ENCODE data around the gene VPS26B. TPM values are rescaled to one million over a fixed set of nuclear protein-coding genes. Genes with fewer than 3 reads are reported as not detected.
"Not testable (repeated sequence)": the region's sequence is repeated elsewhere in the genome, so short reads cannot be mapped to it uniquely, and the experiment has no call there.

VPS26B gene
- total RNA-seq, 2 experiments from 2014 or later = 39.8 to 42.3 TPM

GRCh38 chr11:134276396-134277182 is 52.1 kb downstream of the VPS26B start:
- intact Hi-C loops (cut with micrococcal nuclease) = no loop called here
- no peak for DNase-seq
- CTCF ChIA-PET = interaction anchor here (0.6 to 7.3 kb wide), 7 partner anchors 13 to 226 kb away, joined by 3 to 61 read pairs (median 4); partner anchors contain the start of genes ACAD8, NCAPD3 and VPS26B
- Mint-ChIP-seq H3K4me3 (peak overlapping the region; percentile 95), H3K4me1 (ENCODE audit: low read depth) (peaks cover 34% of the 10 kb centered on the region), H3K27me3 (ENCODE audit: low read depth) (peaks cover 6% of the 10 kb centered on the region), H3K36me3 (ENCODE audit: low read depth) (peaks cover 11% of the 10 kb centered on the region), H3K27ac (peak overlapping the region; percentile 98), H3K9me3 (peaks cover 1% of the 10 kb centered on the region)

GRCh38 chr11:134277183-134278001 is 52.9 kb downstream of the VPS26B start:
- no peak for DNase-seq
- peak overlapping the region; percentile 81 for H3K4me3 Mint-ChIP-seq
- H3K4me1 Mint-ChIP-seq (ENCODE audit: low read depth) = peaks cover 32% of the 10 kb centered on the region
- peak overlapping the region; percentile 53 for H3K27ac Mint-ChIP-seq
- CTCF ChIA-PET = interaction anchor here (7.3 kb wide), 1 partner anchor 14 kb away, joined by 61 read pairs; no protein-coding TSS in a partner anchor
- H3K9me3 Mint-ChIP-seq = peaks cover 1% of the 10 kb centered on the region
- H3K36me3 Mint-ChIP-seq (ENCODE audit: low read depth) = peaks cover 11% of the 10 kb centered on the region
- peaks cover 6% of the 10 kb centered on the region for H3K27me3 Mint-ChIP-seq (ENCODE audit: low read depth)
- intact Hi-C loops (cut with micrococcal nuclease) = no loop called here

GRCh38 chr11:134278356-134278755 is 53.9 kb downstream of the VPS26B start:
- Mint-ChIP-seq H3K9me3 (peaks cover 1% of the 10 kb centered on the region), H3K27ac (no peak overlapping the region)
- intact Hi-C loops (cut with micrococcal nuclease) = no loop called here

GRCh38 chr11:134281635-134282034 is 57.2 kb downstream of the VPS26B start:
- H3K4me1 Mint-ChIP-seq (ENCODE audit: low read depth); H3K27ac Mint-ChIP-seq; H3K9me3 Mint-ChIP-seq; DNase-seq; H3K4me3 Mint-ChIP-seq; H3K27me3 Mint-ChIP-seq (ENCODE audit: low read depth); intact Hi-C loops (cut with micrococcal nuclease); CTCF ChIA-PET: not testable (repeated sequence)
- H3K36me3 Mint-ChIP-seq (ENCODE audit: low read depth) = peaks cover 26% of the 10 kb centered on the region

More at GRCh38 chr11:134278356-134278755, 53.9 kb downstream of the VPS26B start:
- Mint-ChIP-seq H3K4me3 (no peak overlapping the region), H3K4me1 (ENCODE audit: low read depth) (peaks cover 24% of the 10 kb centered on the region), H3K36me3 (ENCODE audit: low read depth) (peaks cover 11% of the 10 kb centered on the region), H3K27me3 (ENCODE audit: low read depth) (peaks cover 6% of the 10 kb centered on the region)
- no peak for DNase-seq
- CTCF ChIA-PET = interaction anchor here (7.3 kb wide), 1 partner anchor 15 kb away, joined by 61 read pairs; no protein-coding TSS in a partner anchor

- peaks cover 5% of the 10 kb centered on the region for H3K4me1 Mint-ChIP-seq (ENCODE audit: low read depth)
- H3K9me3 Mint-ChIP-seq = no peaks in the 10 kb centered on the region
- no peak overlapping the region for H3K4me3 Mint-ChIP-seq
- no peak overlapping the region for H3K27ac Mint-ChIP-seq
- peaks cover 3% of the 10 kb centered on the region for H3K27me3 Mint-ChIP-seq (ENCODE audit: low read depth)
- peaks cover 23% of the 10 kb centered on the region for H3K36me3 Mint-ChIP-seq (ENCODE audit: low read depth)
- intact Hi-C loops (cut with micrococcal nuclease) = no loop called here
- CTCF ChIA-PET = interaction anchor here (0.6 kb wide), 1 partner anchor 392 kb away, joined by 4 read pairs; no protein-coding TSS in a partner anchor
- DNase-seq = no peak
Observed at GRCh38 chr11:134282121-134283045, 57.9 kb downstream of the VPS26B start.

GRCh38 chr11:134283461-134284230 is 59.2 kb downstream of the VPS26B start:
- CTCF ChIA-PET = no interaction called here

GRCh38 chr11:134284349-134284748 is 59.9 kb downstream of the VPS26B start:
- H3K4me1 Mint-ChIP-seq (ENCODE audit: low read depth); intact Hi-C loops (cut with micrococcal nuclease); DNase-seq; H3K4me3 Mint-ChIP-seq; H3K27me3 Mint-ChIP-seq (ENCODE audit: low read depth); CTCF ChIA-PET; H3K27ac Mint-ChIP-seq; H3K9me3 Mint-ChIP-seq: not testable (repeated sequence)
- H3K36me3 Mint-ChIP-seq (ENCODE audit: low read depth) = peaks cover 16% of the 10 kb centered on the region

More at GRCh38 chr11:134283461-134284230, 59.2 kb downstream of the VPS26B start:
- H3K4me3 Mint-ChIP-seq = no peak overlapping the region
- H3K27me3 Mint-ChIP-seq (ENCODE audit: low read depth) = no peaks in the 10 kb centered on the region
- intact Hi-C loops (cut with micrococcal nuclease) = no loop called here
- no peak overlapping the region for H3K27ac Mint-ChIP-seq
- H3K36me3 Mint-ChIP-seq (ENCODE audit: low read depth) = peaks cover 18% of the 10 kb centered on the region
- no peak for DNase-seq
- H3K9me3 Mint-ChIP-seq = no peaks in the 10 kb centered on the region
- peaks cover 3% of the 10 kb centered on the region for H3K4me1 Mint-ChIP-seq (ENCODE audit: low read depth)

GRCh38 chr11:134287561-134287960 is 63.1 kb downstream of the VPS26B start:
- H3K27me3 Mint-ChIP-seq (ENCODE audit: low read depth) = no peaks in the 10 kb centered on the region
- H3K4me1 Mint-ChIP-seq (ENCODE audit: low read depth) = no peaks in the 10 kb centered on the region
- no peak overlapping the region for H3K27ac Mint-ChIP-seq
- no peaks in the 10 kb centered on the region for H3K9me3 Mint-ChIP-seq
- CTCF ChIA-PET = no interaction called here
- no peak overlapping the region for H3K4me3 Mint-ChIP-seq
- DNase-seq = no peak
- intact Hi-C loops (cut with micrococcal nuclease) = no loop called here
- peaks cover 17% of the 10 kb centered on the region for H3K36me3 Mint-ChIP-seq (ENCODE audit: low read depth)

- CTCF ChIA-PET = no interaction called here
- H3K4me1 Mint-ChIP-seq (ENCODE audit: low read depth) = no peaks in the 10 kb centered on the region
- no peaks in the 10 kb centered on the region for H3K27me3 Mint-ChIP-seq (ENCODE audit: low read depth)
- H3K4me3 Mint-ChIP-seq = no peak overlapping the region
- no peak for DNase-seq
- peaks cover 21% of the 10 kb centered on the region for H3K36me3 Mint-ChIP-seq (ENCODE audit: low read depth)
- no peak overlapping the region for H3K27ac Mint-ChIP-seq
- no peaks in the 10 kb centered on the region for H3K9me3 Mint-ChIP-seq
- intact Hi-C loops (cut with micrococcal nuclease) = no loop called here
Observed at GRCh38 chr11:134288486-134288885, 64.0 kb downstream of the VPS26B start.

- Mint-ChIP-seq H3K27me3 (ENCODE audit: low read depth) (no peaks in the 10 kb centered on the region), H3K27ac (no peak overlapping the region), H3K36me3 (ENCODE audit: low read depth) (peaks cover 14% of the 10 kb centered on the region), H3K4me1 (ENCODE audit: low read depth) (no peaks in the 10 kb centered on the region), H3K4me3 (no peak overlapping the region), H3K9me3 (no peaks in the 10 kb centered on the region)
- CTCF ChIA-PET = no interaction called here
- intact Hi-C loops (cut with micrococcal nuclease) = no loop called here
- DNase-seq = no peak
Observed at GRCh38 chr11:134289167-134289566, 64.7 kb downstream of the VPS26B start.

- no peak for DNase-seq
- Mint-ChIP-seq H3K36me3 (ENCODE audit: low read depth) (peaks cover 17% of the 10 kb centered on the region), H3K4me3 (no peak overlapping the region), H3K27me3 (ENCODE audit: low read depth) (no peaks in the 10 kb centered on the region), H3K27ac (no peak overlapping the region), H3K4me1 (ENCODE audit: low read depth) (no peaks in the 10 kb centered on the region), H3K9me3 (no peaks in the 10 kb centered on the region)
- intact Hi-C loops (cut with micrococcal nuclease) = no loop called here
- CTCF ChIA-PET = no interaction called here
Observed at GRCh38 chr11:134289789-134290188, 65.3 kb downstream of the VPS26B start.
